Peyer's patch (tissue), 4 donors: ENCODE measurements around the gene SLC2A4.

Experiments used
- CTCF ChIP-seq, 6 experiments: fragments of 450-650 bp in 4 of 6; fragments of 200-600 bp in 2 of 6; sonication (generic) in 1 of 6; IDR thresholded peaks; one replicate each; pipeline ENCODE4 v1.5.1; 2017 to 2019; ENCODE audit warnings: antibody characterized with exemption in 6 of 6, mild to moderate bottlenecking in 3 of 6, moderate library complexity in 1 of 6
- POLR2A ChIP-seq, 2 donors: fragments of 450-650 bp; IDR thresholded peaks; one replicate each; pipeline ENCODE4 v1.5.1; 2017; ENCODE audit warnings: antibody characterized with exemption in 2 of 2, mild to moderate bottlenecking in 2 of 2, moderate library complexity in 2 of 2

GRCh38 chr17:7249830-7250229, 31.7 kb upstream of the SLC2A4 start:
- TF ChIP-seq CTCF (IDR thresholded peaks at IDR 0.05) (no peak), POLR2A (IDR thresholded peaks at IDR 0.05) (no peak)
